OCI-LY7 (cell line): ENCODE measurements around the gene CMPK1. TPM values are rescaled to one million over a fixed set of nuclear protein-coding genes. Genes with fewer than 3 reads are reported as not detected.

Source experiments
- BruUV-seq: library from RNA; stranded (reverse); fragments of 400-500 nt; replicated peaks from 2 replicates; lab custom pipeline; 2021; lab: Mats Ljungman, UMichigan
- CTCF ChIA-PET: fragments of 300-600 bp; sonication (Branson Sonifier 250); formaldehyde crosslinking; loops from one replicate; lab custom pipeline; 2022; ENCODE audit warnings: antibody characterized with exemption; ENCODE audit not compliant: unreplicated experiment; lab: Charles Lee
- POLR2A ChIA-PET: fragments of 300-600 bp; sonication (Branson Sonifier 250); formaldehyde crosslinking; loops from one replicate; lab custom pipeline; 2022; ENCODE audit warnings: antibody characterized with exemption; lab: Charles Lee
- DNase-seq: peaks from one replicate; pipeline ENCODE4 v3.0.0-alpha.2; 2015; ENCODE audit warnings: low spot score
- H2AFZ ChIP-seq: fragments of 200-600 bp; sonication (generic), shearing (Covaris generic); 2 replicates; pipeline ENCODE4 v1.6.1; 2014; ENCODE audit warnings: mild to moderate bottlenecking, antibody characterized with exemption, low read length, moderate library complexity
- H3K27ac ChIP-seq: fragments of 200-600 bp; sonication (generic); 2 replicates; pipeline ENCODE4 v1.5.1; 2014; ENCODE audit warnings: mixed run types, low read depth, mild to moderate bottlenecking, moderate library complexity, low read length, inconsistent platforms; ENCODE audit not compliant: poor library complexity, severe bottlenecking
- H3K36me3 ChIP-seq: fragments of 200-600 bp; sonication (generic); 2 replicates; pipeline ENCODE4 v1.6.1; 2014; ENCODE audit warnings: mild to moderate bottlenecking, antibody characterized with exemption, low read length, moderate library complexity, mixed read lengths; ENCODE audit not compliant: insufficient read depth
- H3K4me1 ChIP-seq: fragments of 200-600 bp; sonication (generic); 2 replicates; pipeline ENCODE4 v1.5.1; 2014; ENCODE audit warnings: mild to moderate bottlenecking, low read length; ENCODE audit not compliant: insufficient read depth, poor library complexity, severe bottlenecking
- H3K4me2 ChIP-seq: fragments of 200-600 bp; sonication (generic); 2 replicates; pipeline ENCODE4 v1.6.1; 2014; ENCODE audit warnings: mild to moderate bottlenecking, low read length
- H3K4me3 ChIP-seq: fragments of 200-600 bp; sonication (generic); 2 replicates; pipeline ENCODE4 v1.5.1; 2014; ENCODE audit warnings: mild to moderate bottlenecking, low read depth, low read length; ENCODE audit not compliant: poor library complexity, severe bottlenecking
- H3K79me2 ChIP-seq: fragments of 200-600 bp; sonication (generic); 2 replicates; pipeline ENCODE4 v1.6.1; 2016; ENCODE audit warnings: low read depth, mild to moderate bottlenecking, low read length, moderate library complexity, mixed read lengths; ENCODE audit not compliant: insufficient read depth
- H3K9me2 ChIP-seq: fragments of 200-600 bp; sonication (generic); 2 replicates; pipeline ENCODE4 v1.6.1; 2016; ENCODE audit warnings: mild to moderate bottlenecking, low read length, mixed read lengths; ENCODE audit not compliant: insufficient read depth
- H3K9me3 ChIP-seq: fragments of 200-600 bp; sonication (generic); 2 replicates; pipeline ENCODE4 v1.6.1; 2014; ENCODE audit warnings: mild to moderate bottlenecking, mixed run types, low read length, mixed read lengths
- H4K20me1 ChIP-seq: fragments of 200-600 bp; sonication (generic); 2 replicates; pipeline ENCODE4 v1.6.1; 2014; ENCODE audit warnings: mild to moderate bottlenecking, antibody characterized with exemption, low read length, moderate library complexity, mixed read lengths; ENCODE audit not compliant: insufficient read depth
- CTCF ChIP-seq: fragments of 200-600 bp; sonication (generic); conservative IDR thresholded peaks from 2 replicates; pipeline ENCODE4 v1.5.1; 2014; ENCODE audit warnings: mild to moderate bottlenecking, antibody characterized with exemption, low read length, moderate library complexity, mixed read lengths
- EZH2phosphoT487 ChIP-seq: fragments of 200-600 bp; sonication (generic); IDR thresholded peaks from 2 replicates; pipeline ENCODE4 v1.6.1; 2018; ENCODE audit warnings: low read depth, borderline replicate concordance, mild to moderate bottlenecking, mixed run types, antibody characterized with exemption, low read length, moderate library complexity, mixed read lengths
- intact Hi-C: fragments of 100-400 bp; cut with micrococcal nuclease; formaldehyde crosslinking; loops from one replicate; pipeline ENCODE4 v1.10.0; 2022; ENCODE audit not compliant: unreplicated experiment
- total RNA-seq, 2 experiments: library from RNA; depleted of rRNA in 1 of 2; stranded (reverse); fragments of >200 nt in 1 of 2; shearing (Covaris generic) in 1 of 2; gene quantifications; 2 replicates each; pipeline ENCODE4 v1.2.3, GENCODE V29; 2014 to 2022

Gene CMPK1
- total RNA-seq, 2 experiments from 2014 or later, result 59.2 to 85.8 TPM

- no peak for DNase-seq
- no peak overlapping the region for H2AFZ ChIP-seq
- H3K79me2 ChIP-seq, result no peaks in the 10 kb centered on the region
- H3K4me2 ChIP-seq, result no peak overlapping the region
- no peak overlapping the region for H3K27ac ChIP-seq
- intact Hi-C loops, result no loop called here
- CTCF ChIA-PET, result interaction anchor here (0.5 kb wide), 2 partner anchors 111 to 234 kb away, joined by 3 read pairs; no protein-coding TSS in a partner anchor
- POLR2A ChIA-PET, result interaction anchor here (0.7 to 2.0 kb wide), 3 partner anchors 10 to 578 kb away, joined by 4 to 6 read pairs (median 6); no protein-coding TSS in a partner anchor
- no peak overlapping the region for H3K4me3 ChIP-seq
- no peaks in the 10 kb centered on the region for H4K20me1 ChIP-seq
- no TSS peak for BruUV-seq
- H3K36me3 ChIP-seq, result no peaks in the 10 kb centered on the region
- TF ChIP-seq CTCF (no peak), EZH2phosphoT487 (no peak)
- H3K9me3 ChIP-seq, result no peaks in the 10 kb centered on the region
- H3K9me2 ChIP-seq, result no peaks in the 10 kb centered on the region
- H3K4me1 ChIP-seq, result peaks cover 34% of the 10 kb centered on the region
Measured at GRCh38 chr1:47393141-47393540, 59.6 kb downstream of the CMPK1 start.

GRCh38 chr1:47395433-47395832, 61.8 kb downstream of the CMPK1 start:
- H2AFZ ChIP-seq, result no peak overlapping the region
- CTCF ChIA-PET, result interaction anchor here (0.6 to 1.6 kb wide), 2 partner anchors 41 to 595 kb away, joined by 3 to 6 read pairs; no protein-coding TSS in a partner anchor
- no peak overlapping the region for H3K4me3 ChIP-seq
- H3K79me2 ChIP-seq, result no peaks in the 10 kb centered on the region
- no peak overlapping the region for H3K27ac ChIP-seq
- intact Hi-C loops, result no loop called here
- no TSS peak for BruUV-seq
- TF ChIP-seq EZH2phosphoT487 (no peak), CTCF (no peak)
- POLR2A ChIA-PET, result interaction anchor here (1.0 kb wide), 1 partner anchor 9 kb away, joined by 3 read pairs; no protein-coding TSS in a partner anchor
- H3K4me1 ChIP-seq, result peaks cover 57% of the 10 kb centered on the region
- H3K9me3 ChIP-seq, result no peaks in the 10 kb centered on the region
- DNase-seq, result no peak
- no peak overlapping the region for H3K4me2 ChIP-seq
- H4K20me1 ChIP-seq, result no peaks in the 10 kb centered on the region
- H3K9me2 ChIP-seq, result no peaks in the 10 kb centered on the region
- no peaks in the 10 kb centered on the region for H3K36me3 ChIP-seq

- H3K4me1 ChIP-seq, result peaks cover 60% of the 10 kb centered on the region
- no peak overlapping the region for H3K4me2 ChIP-seq
- H3K36me3 ChIP-seq, result no peaks in the 10 kb centered on the region
- H3K9me3 ChIP-seq, result no peaks in the 10 kb centered on the region
- H3K4me3 ChIP-seq, result no peak overlapping the region
- H2AFZ ChIP-seq, result no peak overlapping the region
- ChIA-PET CTCF (interaction anchor here (1.4 kb wide), 2 partner anchors 10 to 63 kb away, joined by 3 to 4 read pairs; partner anchors contain the start of gene CMPK1), POLR2A (interaction anchor here (0.6 to 1.5 kb wide), 2 partner anchors 41 to 122 kb away, joined by 3 to 5 read pairs; partner anchors contain the start of gene FOXD2)
- no peaks in the 10 kb centered on the region for H3K79me2 ChIP-seq
- intact Hi-C loops, result no loop called here
- no peaks in the 10 kb centered on the region for H3K9me2 ChIP-seq
- TF ChIP-seq CTCF (no peak), EZH2phosphoT487 (no peak)
- H4K20me1 ChIP-seq, result no peaks in the 10 kb centered on the region
- no peak overlapping the region for H3K27ac ChIP-seq
- no peak for DNase-seq
- BruUV-seq, result no TSS peak
Measured at GRCh38 chr1:47396671-47397196, 63.1 kb downstream of the CMPK1 start.
